Astrocyte (in vitro differentiated cells and primary cell): Measurements from ENCODE around the gene ATP11A.

Experiments used
- CTCF ChIP-seq: IDR thresholded peaks from 2 replicates; pipeline ENCODE4 v1.5.1; 2011; ENCODE audit warnings: low read depth, mild to moderate bottlenecking, inconsistent platforms, low read length, moderate library complexity; ENCODE audit not compliant: insufficient read depth
- EZH2 ChIP-seq: IDR thresholded peaks from 2 replicates; pipeline ENCODE4 v1.6.1; 2012; ENCODE audit warnings: mild to moderate bottlenecking, low read length, inconsistent platforms; ENCODE audit not compliant: insufficient read depth

DNA sequence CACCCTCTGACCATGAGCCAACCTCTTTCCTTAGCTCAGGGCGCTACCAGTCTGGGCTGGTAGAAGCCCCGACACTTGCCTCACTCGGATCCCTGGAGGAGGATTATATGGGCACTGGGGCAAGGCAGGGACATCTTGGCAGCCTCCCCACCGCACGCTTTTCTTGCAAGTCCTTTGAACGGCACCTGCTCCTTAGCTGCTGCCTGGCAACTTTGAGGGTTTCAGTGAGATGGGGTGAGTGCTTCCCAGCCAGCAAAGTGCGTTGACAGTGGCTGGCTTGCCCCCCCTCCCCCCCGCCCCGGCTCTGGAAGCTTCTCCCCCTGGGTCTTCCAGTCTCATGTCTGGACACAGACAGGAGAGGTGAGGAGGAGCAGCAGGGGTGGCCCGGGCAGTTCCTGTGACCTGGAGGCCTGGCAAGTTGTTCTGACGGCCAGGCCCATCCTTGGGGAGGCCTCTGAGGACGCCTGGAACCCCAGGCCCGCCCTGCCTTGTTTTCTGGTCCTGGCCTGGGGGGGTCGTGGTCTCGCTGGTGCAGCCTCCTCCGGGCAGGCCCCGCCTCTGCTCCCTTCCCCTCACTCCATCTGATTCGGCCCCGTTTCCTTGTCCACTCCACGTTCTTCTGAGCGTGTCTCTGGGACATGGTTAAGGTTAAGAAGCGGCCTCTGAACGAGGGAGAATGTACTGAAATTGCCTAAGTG lies 75.2 kb downstream of the ATP11A start:
- TF ChIP-seq CTCF (no peak), EZH2 (no peak)
